Left ventricle myocardium inferior (tissue), 1 donor: Measurements from ENCODE around the gene PLAAT1. TPM values are rescaled to one million over a fixed set of nuclear protein-coding genes. Genes with fewer than 3 reads are reported as not detected.

Source experiments
- DNase-seq: peaks from one replicate; pipeline ENCODE4 v3.0.0-alpha.2; 2020
- H3K27ac ChIP-seq: fragments of 200-600 bp; replicated peaks from 2 replicates; pipeline ENCODE4 v1.8.0; 2021
- H3K27me3 ChIP-seq: fragments of 200-600 bp; 2 replicates; pipeline ENCODE4 v1.8.0; 2021; ENCODE audit warnings: low read depth
- H3K36me3 ChIP-seq: fragments of 200-600 bp; 2 replicates; pipeline ENCODE4 v1.8.0; 2021
- H3K4me1 ChIP-seq: fragments of 200-600 bp; 2 replicates; pipeline ENCODE4 v1.8.0; 2021
- H3K4me3 ChIP-seq: fragments of 200-600 bp; 2 replicates; pipeline ENCODE4 v1.8.0; 2021; ENCODE audit warnings: mild to moderate bottlenecking, moderate library complexity
- H3K9me3 ChIP-seq: fragments of 200-600 bp; replicated peaks from 2 replicates; pipeline ENCODE4 v1.8.0; 2021
- CTCF ChIP-seq: fragments of 200-600 bp; IDR thresholded peaks from 2 replicates; pipeline ENCODE4 v1.8.0; 2021; ENCODE audit warnings: antibody characterized with exemption, mild to moderate bottlenecking, borderline replicate concordance
- intact Hi-C: fragments of 100-400 bp; cut with micrococcal nuclease; formaldehyde crosslinking; loops from one replicate; pipeline ENCODE4 v1.11.0; 2022
- total RNA-seq: library from RNA; stranded (reverse); fragmentation: NEBNext Ultra II Directional; extraction: Animal tissue kit (Norgen Biotek cat#: 25700); gene quantifications from one replicate; pipeline ENCODE4 v1.2.1, GENCODE V29; 2021
- donor health status: DM: no; HTN: yes; CAD: no; lungs with severe emphysema.

The PLAAT1 gene
- total RNA-seq, 1 donor from 2014 or later, result 8.1 TPM

GRCh38 chr3:193237030-193237429, 4.0 kb upstream of the PLAAT1 start:
- Histone ChIP-seq H3K4me1 (peaks cover 12% of the 10 kb centered on the region), H3K4me3 (no peak overlapping the region), H3K27ac (no peak overlapping the region), H3K9me3 (no peaks in the 10 kb centered on the region), H3K27me3 (peaks cover 9% of the 10 kb centered on the region), H3K36me3 (no peaks in the 10 kb centered on the region)
- no peak for DNase-seq
- intact Hi-C loops, result no loop called here
- no peak for TF ChIP-seq CTCF

GRCh38 chr3:193240436-193240849, 579 bp upstream of the PLAAT1 start:
- H3K27ac ChIP-seq, result peak overlapping the region; percentile 89
- H3K27me3 ChIP-seq, result peaks cover 9% of the 10 kb centered on the region
- no peak for TF ChIP-seq CTCF
- intact Hi-C loops, result no loop called here
- peaks cover 21% of the 10 kb centered on the region for H3K4me1 ChIP-seq
- no peaks in the 10 kb centered on the region for H3K9me3 ChIP-seq
- H3K4me3 ChIP-seq, result peak overlapping the region; percentile 71
- no peaks in the 10 kb centered on the region for H3K36me3 ChIP-seq
- DNase-seq, result peak; percentile 14

- Histone ChIP-seq H3K27me3 (peaks cover 9% of the 10 kb centered on the region), H3K27ac (peak overlapping the region; percentile 89), H3K9me3 (peaks cover 3% of the 10 kb centered on the region), H3K36me3 (no peaks in the 10 kb centered on the region), H3K4me3 (peak overlapping the region; percentile 71), H3K4me1 (peaks cover 21% of the 10 kb centered on the region)
- intact Hi-C loops, result no loop called here
- DNase-seq, result no peak
- no peak for TF ChIP-seq CTCF
Observed at GRCh38 chr3:193241716-193242115, 694 bp downstream of the PLAAT1 start.

GRCh38 chr3:193243571-193243970, 2.5 kb downstream of the PLAAT1 start:
- intact Hi-C loops, result no loop called here
- H3K9me3 ChIP-seq, result peaks cover 21% of the 10 kb centered on the region
- no peak overlapping the region for H3K27ac ChIP-seq
- TF ChIP-seq CTCF, result no peak
- no peak overlapping the region for H3K4me3 ChIP-seq
- H3K4me1 ChIP-seq, result peaks cover 21% of the 10 kb centered on the region
- no peak for DNase-seq
- no peaks in the 10 kb centered on the region for H3K36me3 ChIP-seq
- peaks cover 9% of the 10 kb centered on the region for H3K27me3 ChIP-seq

- DNase-seq, result no peak
- TF ChIP-seq CTCF, result no peak
- intact Hi-C loops, result no loop called here
- H3K36me3 ChIP-seq, result no peaks in the 10 kb centered on the region
- H3K27ac ChIP-seq, result no peak overlapping the region
- H3K9me3 ChIP-seq, result peaks cover 42% of the 10 kb centered on the region
- no peaks in the 10 kb centered on the region for H3K4me1 ChIP-seq
- no peaks in the 10 kb centered on the region for H3K27me3 ChIP-seq
- H3K4me3 ChIP-seq, result no peak overlapping the region
Observed at GRCh38 chr3:193248848-193249468, 7.9 kb downstream of the PLAAT1 start.
